K562 (cell line): ENCODE results near the gene PURA. TPM values are rescaled to one million over a fixed set of nuclear protein-coding genes. Genes with fewer than 3 reads are reported as not detected.

Experiments
- CC2D1A ChIP-seq: fragments of 450-650 bp; IDR thresholded peaks from 2 replicates; pipeline ENCODE4 v1.6.1; 2017; ENCODE audit warnings: mild to moderate bottlenecking
- CLOCK ChIP-seq: fragments of 250-450 bp; sonication (Bioruptor Pico); IDR thresholded peaks from 2 replicates; pipeline ENCODE4 v1.4.0; 2020; ENCODE audit warnings: mild to moderate bottlenecking, moderate library complexity, borderline replicate concordance
- ETV1 ChIP-seq: fragments of 450-650 bp; conservative IDR thresholded peaks from 2 replicates; pipeline ENCODE4 v1.6.1; 2016; ENCODE audit warnings: missing genetic modification characterization, control low read depth, low read depth, missing compliant biosample characterization
- GABPB1 ChIP-seq: sonication (generic); formaldehyde crosslinking; IDR thresholded peaks from 2 replicates; pipeline ENCODE4 v1.8.0; 2022; ENCODE audit warnings: mild to moderate bottlenecking, missing genetic modification reagents
- HMGN3 ChIP-seq: IDR thresholded peaks from 2 replicates; pipeline ENCODE4 v1.6.1; 2011; ENCODE audit warnings: borderline replicate concordance, low read depth, mild to moderate bottlenecking, mixed read lengths, low read length; ENCODE audit not compliant: insufficient read length; ENCODE audit errors: extremely low read depth
- MBD1 ChIP-seq: fragments of 250-450 bp; sonication (Bioruptor Pico); IDR thresholded peaks from 2 replicates; pipeline ENCODE4 v1.8.0; 2022; ENCODE audit warnings: inconsistent platforms
- MEF2A ChIP-seq: IDR thresholded peaks from 2 replicates; pipeline ENCODE4 v1.6.1; 2011; ENCODE audit warnings: low read depth, mild to moderate bottlenecking, low read length, moderate library complexity; ENCODE audit not compliant: control insufficient read depth
- MXD1 ChIP-seq: fragments of 250-450 bp; sonication (Bioruptor Pico); IDR thresholded peaks from 2 replicates; pipeline ENCODE4 v1.8.0; 2021; ENCODE audit warnings: borderline replicate concordance, mild to moderate bottlenecking, moderate library complexity; ENCODE audit not compliant: poor library complexity, severe bottlenecking
- NR0B1 ChIP-seq: fragments of 450-650 bp; IDR thresholded peaks from one replicate; pipeline ENCODE4 v1.6.1; 2018; ENCODE audit warnings: mild to moderate bottlenecking, moderate library complexity; ENCODE audit not compliant: partially characterized antibody
- NR4A1 ChIP-seq, 2 experiments: fragments of 250-450 bp in 1 of 2; fragments of 450-650 bp in 1 of 2; sonication (Bioruptor Pico) in 1 of 2; IDR thresholded peaks; 2 replicates each; pipeline versions ENCODE4 v1.4.0 to v1.6.1; 2016 to 2020; ENCODE audit warnings: mild to moderate bottlenecking in 2 of 2, missing compliant biosample characterization in 1 of 2, missing genetic modification characterization in 1 of 2, moderate library complexity in 1 of 2
- ZBTB17 ChIP-seq: fragments of 450-650 bp; formaldehyde crosslinking; IDR thresholded peaks from 2 replicates; pipeline ENCODE4 v1.4.0; 2020; ENCODE audit warnings: mild to moderate bottlenecking
- ZNF165 ChIP-seq: fragments of 250-450 bp; sonication (Bioruptor Pico); IDR thresholded peaks from 2 replicates; pipeline ENCODE4 v1.4.0; 2020; ENCODE audit warnings: borderline replicate concordance
- ZNF280B ChIP-seq: fragments of 250-450 bp; sonication (Bioruptor Pico); IDR thresholded peaks from 2 replicates; pipeline ENCODE4 v1.5.1; 2021; ENCODE audit warnings: mild to moderate bottlenecking
- ZNF398 ChIP-seq: fragments of 250-450 bp; sonication (Bioruptor Pico); IDR thresholded peaks from 2 replicates; pipeline ENCODE4 v1.8.0; 2021; ENCODE audit warnings: moderate library complexity, mild to moderate bottlenecking, inconsistent platforms
- polyA plus RNA-seq, 8 experiments: library from polyadenylated mRNA; depleted of rRNA in 4 of 8; stranded (reverse) in 5 of 8; unstranded in 3 of 8; fragments of >200 nt; fragmentation: Nextera tagmentation in 2 of 8; fragmentation: Illumina TruSeq in 1 of 8; extraction: Ambion mirVana in 2 of 8; extraction: Trizol in 1 of 8; gene quantifications; 2 replicates each; pipeline versions ENCODE4 v1.2.1 to v1.2.3, GENCODE V29; 2011 to 2014; ENCODE audit warnings: inconsistent platforms in 1 of 8, missing spikeins in 1 of 8
- total RNA-seq, 7 experiments: library from RNA; depleted of rRNA in 6 of 7; stranded (reverse); fragments of >200 nt in 6 of 7; fragmentation: Illumina TruSeq in 2 of 7; extraction: Trizol in 2 of 7; gene quantifications; 2 replicates each; pipeline versions ENCODE4 v1.2.1 to v1.2.3, GENCODE V29; 2011 to 2021; ENCODE audit warnings: low replicate concordance in 1 of 7

Gene PURA
- total and polyA plus RNA-seq, 9 of the 15 experiments (the other 6 are each of a cell fraction or from before 2014, with no cell fraction given) = 3.2 to 11.1 (median 5.4) TPM

GRCh38 chr5:140107312-140108092, 6.4 kb upstream of the PURA start (continued):
- TF ChIP-seq ETV1 (tag) (no peak), MEF2A (no peak), NR0B1 (no peak), NR4A1 (CRISPR knock-in tag; IDR thresholded peaks at IDR 0.05) (peak; percentile 58; the same call in 1 of the 2 replicates), NR4A1 (tag; IDR thresholded peaks at IDR 0.05) (no peak), MXD1 (CRISPR knock-in tag) (no peak), ZNF280B (CRISPR knock-in tag) (no peak), CLOCK (CRISPR knock-in tag) (no peak), CC2D1A (no peak), HMGN3 (peak; percentile 78), ZNF398 (CRISPR knock-in tag) (no peak), MBD1 (CRISPR knock-in tag) (no peak), ZNF165 (no peak), GABPB1 (peak; percentile 70), ZBTB17 (CRISPR knock-in tag) (peak; percentile 77; the same call in 1 of the 2 replicates)
